Activated gamma-delta T cell treated with Interleukin-2 at 50 U/mL for 16 hours (primary cell): Measurements from ENCODE around the gene TSGA10IP.

ENCODE experiments used
- DNase-seq: peaks from one replicate; pipeline ENCODE4 v3.0.0-alpha.2; 2020

TSGA10IP gene

GRCh38 chr11:65977621-65978390, 32.5 kb downstream of the TSGA10IP start:
- no peak for DNase-seq

GRCh38 chr11:65978391-65979238, 33.3 kb downstream of the TSGA10IP start:
- DNase-seq = no peak

- DNase-seq = no peak
These were observed 34.0 kb downstream of the TSGA10IP start for GRCh38 chr11:65979261-65979759.

GRCh38 chr11:65981101-65981740, 35.9 kb downstream of the TSGA10IP start:
- DNase-seq = no peak

- no peak for DNase-seq
These were observed 36.9 kb downstream of the TSGA10IP start for GRCh38 chr11:65981972-65982823.

- no peak for DNase-seq
These were observed 37.7 kb downstream of the TSGA10IP start for GRCh38 chr11:65982824-65983588.

GRCh38 chr11:65983589-65983987, 38.3 kb downstream of the TSGA10IP start:
- no peak for DNase-seq

- no peak for DNase-seq
These were observed 42.1 kb downstream of the TSGA10IP start for GRCh38 chr11:65987336-65987735.

GRCh38 chr11:65988791-65989592, 43.7 kb downstream of the TSGA10IP start:
- peak; percentile 94 for DNase-seq

- DNase-seq = no peak
These were observed 46.8 kb downstream of the TSGA10IP start for GRCh38 chr11:65992056-65992455.

GRCh38 chr11:65997286-65997685, 52.0 kb downstream of the TSGA10IP start:
- DNase-seq = no peak

GRCh38 chr11:66001942-66002647, 56.8 kb downstream of the TSGA10IP start, which contains the start of the genes BANF1 and EIF1AD:
BANF1 (plus strand) TSS chr11:66002503; CDS start chr11:66003251, 748 bp downstream.
EIF1AD (minus strand) TSS chr11:66002157; CDS start chr11:66000389, 1,768 bp downstream.
- peak; percentile 93 for DNase-seq

- no peak for DNase-seq
These were observed 57.5 kb downstream of the TSGA10IP start for GRCh38 chr11:66002648-66003225.

- DNase-seq = no peak
These were observed 58.0 kb downstream of the TSGA10IP start for GRCh38 chr11:66003291-66003690.

- DNase-seq = no peak
These were observed 58.9 kb downstream of the TSGA10IP start for GRCh38 chr11:66004186-66004585.

- DNase-seq = no peak
These were observed 61.0 kb downstream of the TSGA10IP start for GRCh38 chr11:66006134-66006890.

GRCh38 chr11:66006891-66007176, 61.6 kb downstream of the TSGA10IP start:
- DNase-seq = no peak

GRCh38 chr11:66007201-66007634, 61.9 kb downstream of the TSGA10IP start:
- no peak for DNase-seq

GRCh38 chr11:66008095-66008467, 62.8 kb downstream of the TSGA10IP start:
- DNase-seq = no peak
